GM21390 (cell line): ENCODE data around the gene UGCG.
A peak's percentile ranks its signal among the peaks of the same experiment; 100 is the strongest.

Experiments
- ATAC-seq: cut with Tn5 transposase; IDR thresholded peaks from one replicate; pipeline ENCODE4 v1.9.1; 2021; ENCODE audit not compliant: unreplicated experiment

UGCG gene

DNA sequence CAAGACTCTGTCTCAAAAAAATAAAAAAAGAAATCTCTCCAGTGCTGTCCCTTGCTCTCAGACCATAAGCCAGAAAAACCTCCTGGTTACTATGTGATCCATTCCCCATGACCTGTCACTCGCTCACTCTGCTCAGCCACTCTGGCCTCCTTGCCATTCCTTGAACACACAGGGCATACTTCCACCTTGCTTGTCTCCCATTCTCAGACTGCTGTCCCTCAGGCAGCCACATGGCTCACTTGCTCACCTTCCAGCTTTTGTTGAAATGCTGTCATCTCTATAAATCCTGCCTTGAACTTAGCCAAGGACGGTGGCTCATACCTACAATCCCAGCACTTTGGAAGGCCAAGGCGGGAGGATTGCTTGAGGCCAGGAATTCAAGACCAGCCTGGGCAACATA lies 82.9 kb downstream of the UGCG start:
- no peak for ATAC-seq

DNA sequence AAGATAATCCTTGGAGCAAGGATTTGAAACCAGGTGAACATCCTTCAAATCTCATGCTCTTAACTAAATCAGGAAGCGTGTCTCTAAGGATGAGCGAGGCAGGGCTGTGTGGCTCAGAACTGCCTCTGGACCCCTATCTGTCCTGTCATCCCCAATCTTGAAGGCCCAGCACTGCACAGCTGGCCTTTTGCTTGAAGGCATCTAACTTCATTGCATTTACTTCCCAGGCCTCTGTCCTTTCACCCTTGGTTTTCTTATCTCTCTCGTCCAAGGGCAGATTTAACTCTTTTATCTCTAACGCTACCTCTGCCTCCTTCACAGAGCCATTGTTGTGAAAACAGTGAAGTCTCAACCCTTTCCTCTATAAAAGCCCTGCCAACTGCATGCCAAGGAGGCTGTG lies 83.8 kb downstream of the UGCG start:
- no peak for ATAC-seq

DNA sequence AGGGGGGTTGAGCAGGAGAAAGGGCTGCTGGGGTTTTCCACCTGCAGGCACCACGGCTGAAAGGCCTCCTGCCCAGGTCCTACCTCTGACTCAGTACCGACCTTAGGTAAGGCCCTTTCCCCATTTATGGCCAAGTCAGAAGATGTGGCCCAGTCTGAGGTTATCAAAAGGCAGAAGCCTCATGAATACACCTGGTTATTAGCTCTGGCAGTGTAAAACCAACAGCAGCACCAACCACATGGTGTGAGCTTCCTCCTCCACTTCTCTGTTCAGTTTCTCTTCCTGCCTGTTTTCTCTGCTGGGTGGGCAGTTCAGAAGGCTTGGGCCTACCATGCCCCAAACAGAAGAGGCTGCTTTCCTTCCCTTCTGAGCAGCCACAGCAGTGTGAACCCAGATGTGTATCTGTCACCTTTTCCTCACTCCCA lies 86.9 kb downstream of the UGCG start:
- ATAC-seq, result peak; percentile 80

DNA sequence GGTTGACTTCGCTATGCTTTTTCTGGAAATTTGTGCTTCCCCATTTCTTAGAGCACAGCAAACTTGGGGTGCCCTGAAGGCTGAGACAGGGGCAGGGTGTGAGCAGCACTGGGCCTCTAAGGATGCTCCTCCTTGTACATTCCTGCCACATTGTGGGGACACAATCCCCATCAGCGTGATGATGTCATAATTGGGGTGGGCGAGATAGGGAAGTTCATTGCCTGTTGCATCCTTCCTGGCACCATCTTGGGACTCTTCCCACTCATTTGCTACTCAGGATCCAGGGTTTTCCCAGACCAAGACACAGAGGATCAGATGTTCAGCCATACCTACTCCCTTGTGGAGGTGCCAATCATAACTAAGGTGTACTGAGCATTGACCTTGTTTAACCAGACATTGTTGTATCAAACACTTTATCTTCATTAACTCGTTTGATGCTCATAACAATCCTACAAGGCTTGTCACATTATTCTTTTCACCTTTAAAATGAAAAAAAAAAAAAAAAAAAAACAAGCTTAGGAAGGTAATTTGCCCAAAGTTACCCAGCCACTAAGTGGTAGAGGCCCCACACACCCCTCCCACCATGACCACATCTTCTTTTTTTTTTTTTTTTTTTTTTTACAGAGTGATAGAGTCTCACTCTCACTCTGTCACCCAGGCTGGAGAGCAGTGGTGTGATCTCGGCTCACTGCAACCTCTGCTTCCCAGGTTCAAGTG lies 87.6 kb downstream of the UGCG start:
- no peak for ATAC-seq
